ENCODE results near the gene GRHPR. TPM values are rescaled to one million over a fixed set of nuclear protein-coding genes. Genes with fewer than 3 reads are reported as not detected.

Gene GRHPR
- total RNA-seq, 2 experiments from 2014 or later: 106 to 135 TPM

DNA sequence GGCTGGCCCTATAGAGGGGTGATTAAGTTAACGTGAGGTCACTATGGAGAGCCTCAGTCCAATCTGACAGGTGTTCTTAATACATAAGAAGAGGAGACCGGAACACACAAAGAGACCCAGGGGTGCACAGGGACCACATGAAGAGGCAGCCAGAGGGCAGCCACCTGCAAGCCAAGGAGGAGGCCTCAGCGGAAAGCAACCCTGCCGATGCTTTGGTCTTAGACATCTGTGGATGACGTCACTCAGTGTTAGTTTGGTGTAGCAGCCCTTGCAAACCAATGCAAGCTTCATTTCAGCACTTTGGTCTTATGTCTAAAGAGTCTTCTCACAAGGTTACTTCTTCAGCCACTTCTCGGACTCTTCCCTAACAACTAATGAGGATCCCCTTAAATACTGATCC, 47.6 kb upstream of the GRHPR start:
- DNase-seq (ENCODE audit: low spot score): peak; percentile 99
- Histone ChIP-seq H3K36me3 (ENCODE audit: insufficient read depth, low read length) (no peaks in the 10 kb centered on the region), H3K79me2 (ENCODE audit: insufficient read depth, low read depth, low read length) (no peaks in the 10 kb centered on the region), H4K20me1 (ENCODE audit: insufficient read depth, low read length) (no peaks in the 10 kb centered on the region), H3K4me3 (ENCODE audit: low read depth, low read length, poor library complexity, severe bottlenecking) (peak overlapping the region; percentile 43), H3K4me2 (ENCODE audit: low read length) (peak overlapping the region; percentile 78), H3K9me3 (ENCODE audit: low read length) (no peaks in the 10 kb centered on the region), H3K4me1 (ENCODE audit: insufficient read depth, low read length, poor library complexity, severe bottlenecking) (peaks cover 94% of the 10 kb centered on the region), H3K27ac (ENCODE audit: low read depth, low read length, poor library complexity, severe bottlenecking) (peak overlapping the region; percentile 99), H2AFZ (ENCODE audit: low read length) (no peak overlapping the region), H3K9me2 (ENCODE audit: insufficient read depth, low read length) (no peaks in the 10 kb centered on the region)
- intact Hi-C loops (cut with micrococcal nuclease; ENCODE audit: unreplicated experiment): loop anchor here (1.0 to 5.0 kb wide), 3 partner anchors 11 to 378 kb away; partner anchors contain the start of gene PAX5
- CTCF ChIA-PET (ENCODE audit: unreplicated experiment): interaction anchor here (1.0 to 1.3 kb wide), 2 partner anchors 12 to 17 kb away, joined by 3 read pairs; no protein-coding TSS in a partner anchor
- TF ChIP-seq EZH2phosphoT487 (IDR thresholded peaks at IDR 0.05; ENCODE audit: borderline replicate concordance, low read depth, low read length): no peak
- TF ChIP-seq, protein P1, sequence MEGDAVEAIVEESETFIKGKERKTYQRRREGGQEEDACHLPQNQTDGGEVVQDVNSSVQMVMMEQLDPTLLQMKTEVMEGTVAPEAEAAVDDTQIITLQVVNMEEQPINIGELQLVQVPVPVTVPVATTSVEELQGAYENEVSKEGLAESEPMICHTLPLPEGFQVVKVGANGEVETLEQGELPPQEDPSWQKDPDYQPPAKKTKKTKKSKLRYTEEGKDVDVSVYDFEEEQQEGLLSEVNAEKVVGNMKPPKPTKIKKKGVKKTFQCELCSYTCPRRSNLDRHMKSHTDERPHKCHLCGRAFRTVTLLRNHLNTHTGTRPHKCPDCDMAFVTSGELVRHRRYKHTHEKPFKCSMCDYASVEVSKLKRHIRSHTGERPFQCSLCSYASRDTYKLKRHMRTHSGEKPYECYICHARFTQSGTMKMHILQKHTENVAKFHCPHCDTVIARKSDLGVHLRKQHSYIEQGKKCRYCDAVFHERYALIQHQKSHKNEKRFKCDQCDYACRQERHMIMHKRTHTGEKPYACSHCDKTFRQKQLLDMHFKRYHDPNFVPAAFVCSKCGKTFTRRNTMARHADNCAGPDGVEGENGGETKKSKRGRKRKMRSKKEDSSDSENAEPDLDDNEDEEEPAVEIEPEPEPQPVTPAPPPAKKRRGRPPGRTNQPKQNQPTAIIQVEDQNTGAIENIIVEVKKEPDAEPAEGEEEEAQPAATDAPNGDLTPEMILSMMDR (conservative IDR thresholded peaks at IDR 0.05; ENCODE audit: low read length): peak; percentile 67
- POLR2A ChIA-PET: interaction anchor here (0.6 to 12.9 kb wide), 12 partner anchors 12 to 393 kb away, joined by 3 to 298 read pairs (median 13); no protein-coding TSS in a partner anchor
- no TSS peak for BruUV-seq (replicated peaks)

- no peaks in the 10 kb centered on the region for H3K79me2 ChIP-seq (ENCODE audit: insufficient read depth, low read depth, low read length)
- H3K27ac ChIP-seq (ENCODE audit: low read depth, low read length, poor library complexity, severe bottlenecking): peak overlapping the region; percentile 60
- TF ChIP-seq, protein P1 (conservative IDR thresholded peaks at IDR 0.05; ENCODE audit: low read length): no peak
- no peak for TF ChIP-seq EZH2phosphoT487 (IDR thresholded peaks at IDR 0.05; ENCODE audit: borderline replicate concordance, low read depth, low read length)
- ChIA-PET CTCF (ENCODE audit: unreplicated experiment) (interaction anchor here (0.6 to 1.2 kb wide), 2 partner anchors 29 to 387 kb away, joined by 3 read pairs; no protein-coding TSS in a partner anchor), POLR2A (interaction anchor here (0.6 to 12.9 kb wide), 6 partner anchors 9 to 78 kb away, joined by 3 to 298 read pairs (median 4); no protein-coding TSS in a partner anchor)
- BruUV-seq (replicated peaks): no TSS peak
- H3K9me3 ChIP-seq (ENCODE audit: low read length): peaks cover 5% of the 10 kb centered on the region; the same call in 1 of the 2 replicates
- no peak for DNase-seq (ENCODE audit: low spot score)
- H2AFZ ChIP-seq (ENCODE audit: low read length): peak overlapping the region; percentile 87
- peak overlapping the region; percentile 1 for H3K4me3 ChIP-seq (ENCODE audit: low read depth, low read length, poor library complexity, severe bottlenecking)
- peak overlapping the region; percentile 59 for H3K4me2 ChIP-seq (ENCODE audit: low read length)
- peaks cover 95% of the 10 kb centered on the region for H3K4me1 ChIP-seq (ENCODE audit: insufficient read depth, low read length, poor library complexity, severe bottlenecking)
- intact Hi-C loops (cut with micrococcal nuclease; ENCODE audit: unreplicated experiment): no loop called here
- peaks cover 7% of the 10 kb centered on the region for H3K36me3 ChIP-seq (ENCODE audit: insufficient read depth, low read length)
- H3K9me2 ChIP-seq (ENCODE audit: insufficient read depth, low read length): no peaks in the 10 kb centered on the region
- no peaks in the 10 kb centered on the region for H4K20me1 ChIP-seq (ENCODE audit: insufficient read depth, low read length)
Observed at GRCh38 chr9:37377688-37378612, 44.5 kb upstream of the GRHPR start.
